HCT116 (cell line): ENCODE measurements around the gene SCN2B.

Experiments
- CBX3 ChIP-seq: IDR thresholded peaks from 2 replicates; pipeline ENCODE4 v1.6.1; 2012; ENCODE audit warnings: low read depth
- CTCF ChIP-seq, 3 experiments: fragments of 200-600 bp in 1 of 3; sonication (generic) in 1 of 3; IDR thresholded peaks in 2 of 3; conservative IDR thresholded peaks in 1 of 3; 2 replicates each; pipeline ENCODE4 v1.5.1; 2012 to 2017; ENCODE audit warnings: low read depth in 2 of 3, low read length in 2 of 3, antibody characterized with exemption in 1 of 3, borderline replicate concordance in 1 of 3, control low read depth in 1 of 3, mild to moderate bottlenecking in 1 of 3, mixed read lengths in 1 of 3, mixed run types in 1 of 3, moderate library complexity in 1 of 3; ENCODE audit not compliant: insufficient read depth in 1 of 3
- POLR2AphosphoS5 ChIP-seq: IDR thresholded peaks from 2 replicates; pipeline ENCODE4 v1.6.1; 2011; ENCODE audit warnings: mild to moderate bottlenecking, low read depth, low read length, moderate library complexity
- ZNF274 ChIP-seq: fragments of 200-500 bp; sonication (Bioruptor generic); IDR thresholded peaks from 2 replicates; pipeline ENCODE4 v1.6.1; 2014; ENCODE audit warnings: mild to moderate bottlenecking, low read depth, low read length, inconsistent platforms

GRCh38 chr11:118212131-118212725 lies 35.8 kb upstream of the SCN2B start:
- TF ChIP-seq CBX3: no peak
- no peak for TF ChIP-seq ZNF274
- TF ChIP-seq POLR2AphosphoS5: no peak
- no peak for TF ChIP-seq CTCF (IDR thresholded peaks at IDR 0.05 in 2 of 3, conservative IDR thresholded peaks at IDR 0.05 in 1 of 3; ENCODE audit: borderline replicate concordance in 1 of 3, insufficient read depth in 1 of 3, low read depth in 2 of 3, low read length in 2 of 3)
